NCI-H1694 (cell line): ENCODE measurements around the gene PAFAH1B2.
"Not testable (repeated sequence)": the region's sequence is repeated elsewhere in the genome, so short reads cannot be mapped to it uniquely, and the experiment has no call there.

Source experiments
- DNase-seq: peaks from one replicate; lab custom pipeline; 2025; lab: John Stamatoyannopoulos, UW

The PAFAH1B2 gene

DNA sequence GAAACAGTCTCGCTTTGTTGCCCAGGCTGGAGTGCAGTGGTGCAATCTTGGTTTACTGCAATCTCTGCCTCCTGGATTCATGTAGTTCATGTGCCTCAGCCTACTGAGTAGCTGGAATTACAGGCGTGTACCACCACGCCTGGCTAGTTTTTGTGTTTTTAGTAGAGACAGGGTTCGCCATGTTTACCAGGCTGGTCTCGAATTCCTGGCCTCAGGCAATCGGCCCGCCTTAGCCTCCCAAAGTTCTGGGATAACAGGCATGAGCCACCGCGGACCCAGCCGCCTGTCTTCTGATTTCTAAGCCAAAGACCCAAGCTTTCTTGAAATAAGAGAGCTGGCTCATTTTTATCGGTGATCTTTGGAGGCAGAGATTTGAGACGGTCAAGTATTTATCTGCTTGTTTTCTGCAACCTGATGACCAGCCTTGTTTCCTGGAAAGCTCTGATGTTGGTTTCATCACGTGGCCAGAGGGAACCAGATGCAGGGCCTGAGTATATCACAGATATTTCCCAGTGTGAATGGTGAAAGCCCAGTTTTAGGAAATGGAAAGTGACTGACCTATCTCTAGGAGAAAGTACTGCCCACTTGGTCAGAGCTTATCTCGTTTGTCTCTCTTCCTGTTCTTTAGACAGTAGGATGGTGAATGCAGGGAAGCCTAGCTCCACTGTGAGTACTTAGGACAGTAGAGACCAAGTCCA is 28.8 kb downstream of the PAFAH1B2 start:
- DNase-seq, result no peak

DNA sequence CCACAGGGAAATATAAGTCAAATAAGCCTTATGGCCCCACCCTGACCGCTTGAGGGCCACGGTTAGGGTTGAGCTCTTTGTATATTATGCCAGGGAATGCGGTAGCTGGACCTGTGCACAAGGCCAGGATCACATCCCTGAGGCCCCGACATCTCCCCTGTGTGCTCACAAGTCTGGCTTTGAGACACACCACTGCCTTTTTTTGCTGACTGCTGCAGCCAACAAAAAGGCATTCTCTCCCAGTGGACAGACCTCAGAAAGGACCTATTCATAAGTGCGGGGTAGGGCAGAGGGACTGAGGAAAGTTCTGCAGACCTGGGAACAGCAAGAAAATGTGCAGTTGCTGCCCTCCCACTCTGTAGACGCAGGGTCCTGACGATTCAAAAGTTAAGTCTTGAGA is 31.0 kb downstream of the PAFAH1B2 start:
- DNase-seq, result no peak

DNA sequence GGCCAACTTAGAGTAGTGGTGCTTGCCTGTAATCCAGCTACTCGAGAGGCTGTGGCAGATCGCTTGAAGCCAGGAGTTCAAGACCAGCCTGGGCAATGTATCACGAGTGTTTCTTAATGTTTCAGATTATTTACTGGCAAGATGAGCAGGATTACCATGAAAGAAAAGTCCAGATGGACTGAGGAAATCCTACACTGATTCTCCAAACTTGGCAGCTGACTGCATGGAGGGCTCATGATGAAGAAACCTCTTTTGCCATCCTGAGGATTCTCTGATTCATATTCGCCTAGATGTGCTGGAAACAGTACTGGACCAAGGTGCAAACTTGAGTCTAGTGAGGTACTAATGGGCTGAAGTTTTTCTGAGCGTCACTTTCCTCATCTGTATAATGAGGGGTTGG is 31.7 kb downstream of the PAFAH1B2 start:
- DNase-seq, result no peak

DNA sequence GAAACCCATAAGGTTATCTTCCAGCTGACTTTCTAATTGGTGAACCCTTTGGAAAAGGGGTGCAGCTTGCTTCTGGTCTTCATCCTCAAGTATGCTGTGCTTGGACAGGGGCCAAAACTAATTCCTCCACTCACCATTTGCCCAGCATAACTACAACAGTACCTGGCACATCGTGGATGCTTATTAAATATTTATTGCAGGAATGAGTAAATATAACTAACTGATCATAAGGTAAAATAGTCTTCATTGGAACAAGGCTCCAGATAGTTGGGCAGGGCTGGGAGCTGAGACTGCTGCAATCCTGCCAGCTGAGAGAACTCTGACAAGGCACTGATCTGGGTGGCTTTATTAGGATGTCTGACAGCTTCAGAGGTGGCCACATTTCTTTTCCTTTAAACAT is 32.1 kb downstream of the PAFAH1B2 start:
- no peak for DNase-seq

DNA sequence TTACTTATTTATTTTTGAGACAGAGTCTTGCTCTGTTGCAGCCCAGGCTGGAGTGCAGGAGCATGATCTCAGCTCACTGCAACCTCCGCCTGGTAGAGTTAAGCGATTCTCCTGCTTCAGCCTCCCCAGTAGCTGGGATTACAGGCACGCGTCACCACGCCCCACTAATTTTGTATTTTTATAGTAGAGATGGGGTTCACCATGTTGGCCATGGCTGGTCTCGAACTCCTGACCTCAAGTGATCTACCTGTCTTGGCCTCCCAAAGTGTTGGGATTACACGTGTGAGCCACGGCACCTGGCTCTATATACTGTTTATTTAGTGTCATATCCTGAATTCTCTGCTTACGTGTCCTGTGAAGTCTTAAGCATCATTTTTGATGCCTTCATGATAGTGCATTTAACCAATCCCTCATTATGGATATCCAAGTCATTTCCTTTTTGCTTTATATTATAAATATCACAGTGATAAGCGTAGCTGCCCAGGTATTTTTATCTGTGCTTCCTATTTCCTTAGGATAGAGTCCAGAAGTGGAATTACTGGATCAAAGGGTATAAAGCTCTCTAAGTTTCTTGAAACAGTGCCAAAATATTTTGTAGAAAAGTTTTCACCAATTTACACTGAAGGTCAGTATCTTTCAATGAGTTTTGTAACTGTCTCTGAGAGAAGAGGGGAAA is 33.6 kb downstream of the PAFAH1B2 start:
- no peak for DNase-seq

DNA sequence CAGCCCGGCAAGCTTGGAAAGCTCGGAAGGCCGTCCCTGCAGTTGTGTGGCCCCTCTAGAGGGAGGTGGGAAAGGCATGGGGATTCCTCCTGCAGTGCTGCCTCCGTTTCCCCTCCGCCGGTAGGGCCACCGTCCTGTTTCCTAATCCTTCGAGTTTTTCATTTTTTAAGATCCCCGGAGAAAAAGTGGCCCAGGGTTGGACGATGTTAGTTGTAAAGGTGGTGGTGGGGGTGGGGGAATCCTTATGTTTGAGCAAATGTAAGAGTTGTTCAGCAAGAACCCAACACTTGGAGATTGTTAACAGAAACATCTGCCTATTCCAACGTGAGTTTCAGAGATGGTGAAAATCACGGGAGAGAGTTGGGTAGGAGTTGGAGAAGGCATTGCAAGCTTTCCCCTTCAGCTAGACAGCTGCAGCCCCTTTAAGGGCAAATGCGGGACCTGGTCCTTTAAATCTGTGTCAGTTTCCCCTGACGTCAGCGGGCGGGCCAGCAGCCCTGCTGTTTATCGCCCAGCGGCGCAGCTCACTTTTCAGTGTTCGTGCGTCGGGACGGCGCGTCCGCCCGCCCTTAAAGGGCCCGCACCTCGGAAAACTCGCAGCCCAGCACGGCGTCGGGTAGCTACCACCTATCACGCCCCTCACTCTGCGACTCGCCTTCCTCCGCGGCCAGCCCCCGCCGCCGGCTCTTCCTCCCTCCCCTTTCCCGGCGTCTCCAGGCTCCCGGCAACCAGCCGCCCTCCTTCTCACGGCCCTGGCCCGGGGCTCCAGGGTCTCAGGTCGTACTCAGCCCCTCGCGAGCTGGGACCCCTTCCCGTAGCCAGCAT is 34.3 kb downstream of the PAFAH1B2 start, which contains the start of gene SIDT2:
TSS of gene SIDT2 (plus strand) at position 534 of the 825 bp plus-strand sequence. CDS start 521 bp downstream, outside the sequence.
- peak; percentile 54 for DNase-seq

DNA sequence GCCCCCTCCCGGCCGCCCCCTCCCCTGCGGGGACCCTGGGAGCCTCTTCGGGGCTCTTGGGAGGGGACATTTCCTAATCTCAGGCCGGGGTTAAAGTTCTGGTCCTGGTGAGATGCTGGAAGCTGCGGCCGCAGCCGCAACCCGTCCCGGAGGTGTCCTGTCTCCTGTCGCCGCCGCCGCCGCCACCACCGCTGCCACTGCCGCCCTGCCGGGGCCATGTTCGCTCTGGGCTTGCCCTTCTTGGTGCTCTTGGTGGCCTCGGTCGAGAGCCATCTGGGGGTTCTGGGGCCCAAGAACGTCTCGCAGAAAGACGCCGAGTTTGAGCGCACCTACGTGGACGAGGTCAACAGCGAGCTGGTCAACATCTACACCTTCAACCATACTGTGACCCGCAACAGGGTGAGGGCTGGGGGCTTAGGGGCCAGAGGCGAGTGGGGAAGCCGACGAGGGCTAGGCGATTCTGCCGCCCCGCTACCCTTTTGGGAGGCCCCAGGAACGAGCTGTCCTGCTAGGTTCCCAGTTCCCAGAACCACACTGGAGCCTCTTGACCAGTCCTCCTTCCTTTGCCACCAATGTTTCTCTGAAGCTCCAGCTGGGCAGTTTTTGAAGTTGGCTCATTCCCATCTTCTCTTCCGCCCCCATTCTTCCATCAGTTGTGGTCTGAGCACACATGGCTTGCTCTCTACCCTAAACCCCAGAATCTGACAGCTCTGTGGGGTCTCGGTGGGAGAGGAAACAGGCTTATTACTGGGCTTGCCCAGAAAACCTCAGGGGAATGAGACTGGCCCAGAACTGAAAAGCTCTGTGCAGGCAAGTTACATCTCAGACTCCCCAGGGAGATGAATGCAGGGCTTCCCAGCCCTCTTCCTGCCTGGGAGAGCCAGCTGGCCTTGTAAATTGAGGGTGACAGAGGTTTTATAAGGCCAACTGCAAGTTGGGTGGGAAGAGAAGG is 35.2 kb downstream of the PAFAH1B2 start:
- DNase-seq, result no peak

DNA sequence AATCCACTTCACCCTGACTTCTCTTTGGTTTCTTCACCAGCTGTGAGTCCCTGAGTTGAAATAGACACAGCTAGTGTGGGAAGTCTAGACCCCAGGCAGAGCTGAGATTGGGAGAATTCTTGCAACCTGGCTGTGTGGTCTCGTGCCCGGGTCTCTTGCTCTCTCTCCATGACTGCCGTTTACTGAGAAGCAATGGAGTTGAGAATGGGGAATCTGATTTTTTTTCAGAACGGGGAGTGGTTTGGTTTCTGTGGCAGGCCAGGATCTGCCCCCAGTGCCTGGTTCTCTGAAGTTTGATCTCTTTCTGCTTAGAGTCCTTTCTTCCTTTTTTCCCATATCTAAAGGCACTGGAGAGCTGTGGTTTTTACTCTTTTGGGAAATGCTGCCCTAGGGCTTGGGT is 35.9 kb downstream of the PAFAH1B2 start:
- DNase-seq, result no peak

DNA sequence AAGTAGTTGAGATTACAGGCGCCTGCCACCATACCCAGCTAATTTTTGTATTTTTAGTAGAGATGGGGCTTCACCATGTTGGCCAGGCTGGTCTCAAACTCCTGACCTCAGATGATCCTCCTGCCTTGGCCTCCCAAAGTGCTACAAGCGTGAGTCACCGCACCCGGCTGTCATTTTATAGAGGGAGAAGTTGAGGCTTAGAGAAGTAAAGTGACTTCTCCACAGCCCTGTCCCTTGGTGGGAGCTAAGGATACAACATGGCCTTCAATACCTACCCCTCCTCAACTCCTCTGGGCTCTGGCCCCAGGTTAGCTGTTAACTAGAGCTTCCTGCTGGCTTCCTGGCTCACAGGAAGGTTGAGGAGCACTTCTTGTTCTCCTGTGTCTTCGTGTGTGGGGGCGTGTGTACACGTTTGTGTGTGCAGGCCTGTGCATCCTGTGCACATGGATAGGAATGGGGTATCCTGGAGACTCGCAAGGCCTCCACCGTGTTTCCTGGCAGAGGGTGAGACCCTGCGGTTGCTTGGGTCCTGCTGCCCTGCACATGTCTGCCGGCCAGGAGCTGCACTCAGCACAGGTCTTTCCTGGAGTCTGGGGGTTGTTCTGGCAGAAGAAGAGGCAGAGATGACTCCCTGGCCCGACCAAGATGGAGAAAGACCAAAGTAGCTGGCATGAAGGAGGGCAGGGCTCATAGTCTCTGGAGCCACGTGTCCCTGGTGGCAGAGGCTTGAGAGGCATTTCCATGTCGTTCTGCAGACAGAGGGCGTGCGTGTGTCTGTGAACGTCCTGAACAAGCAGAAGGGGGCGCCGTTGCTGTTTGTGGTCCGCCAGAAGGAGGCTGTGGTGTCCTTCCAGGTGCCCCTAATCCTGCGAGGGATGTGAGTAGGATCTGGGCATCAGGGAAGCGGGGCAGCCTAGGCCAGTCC is 36.8 kb downstream of the PAFAH1B2 start:
- peak; percentile 24 for DNase-seq

DNA sequence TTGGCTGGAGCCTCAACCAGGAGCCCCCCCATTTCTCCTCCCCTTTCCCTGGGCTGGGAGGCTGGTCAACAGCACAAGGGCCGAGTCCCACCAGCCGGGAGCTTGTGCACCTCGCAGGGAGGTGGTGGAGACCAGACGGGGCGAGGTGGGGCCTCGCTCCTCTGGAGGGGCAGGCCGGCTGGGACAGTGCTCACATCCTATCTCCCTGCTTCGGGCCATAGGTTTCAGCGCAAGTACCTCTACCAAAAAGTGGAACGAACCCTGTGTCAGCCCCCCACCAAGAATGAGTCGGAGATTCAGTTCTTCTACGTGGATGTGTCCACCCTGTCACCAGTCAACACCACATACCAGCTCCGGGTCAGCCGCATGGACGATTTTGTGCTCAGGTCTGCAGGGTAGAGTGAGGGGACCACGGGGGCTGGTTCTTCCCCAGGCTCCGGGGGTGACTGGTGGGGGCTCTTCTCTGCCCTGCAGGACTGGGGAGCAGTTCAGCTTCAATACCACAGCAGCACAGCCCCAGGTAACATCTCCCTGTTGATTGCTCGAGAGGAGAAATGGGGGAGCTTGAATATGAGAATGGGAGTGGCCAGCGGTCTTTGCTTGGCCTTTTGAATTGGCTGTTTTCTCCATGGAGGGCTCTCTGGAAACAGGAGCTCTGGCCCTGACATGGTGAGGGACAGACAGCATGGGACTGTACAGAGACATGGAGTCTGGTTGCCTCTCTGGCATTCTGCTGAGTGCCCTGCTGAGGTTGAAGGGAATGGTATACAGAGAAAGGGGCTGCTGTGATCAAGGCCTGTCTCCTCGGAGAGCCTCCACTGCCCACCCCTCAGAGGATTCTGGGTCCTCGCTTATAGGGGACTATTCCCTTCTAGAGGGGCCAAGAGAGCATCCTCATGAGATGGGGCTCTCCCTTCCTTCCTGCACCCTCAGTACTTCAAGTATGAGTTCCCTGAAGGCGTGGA is 37.8 kb downstream of the PAFAH1B2 start:
- DNase-seq, result no peak

DNA sequence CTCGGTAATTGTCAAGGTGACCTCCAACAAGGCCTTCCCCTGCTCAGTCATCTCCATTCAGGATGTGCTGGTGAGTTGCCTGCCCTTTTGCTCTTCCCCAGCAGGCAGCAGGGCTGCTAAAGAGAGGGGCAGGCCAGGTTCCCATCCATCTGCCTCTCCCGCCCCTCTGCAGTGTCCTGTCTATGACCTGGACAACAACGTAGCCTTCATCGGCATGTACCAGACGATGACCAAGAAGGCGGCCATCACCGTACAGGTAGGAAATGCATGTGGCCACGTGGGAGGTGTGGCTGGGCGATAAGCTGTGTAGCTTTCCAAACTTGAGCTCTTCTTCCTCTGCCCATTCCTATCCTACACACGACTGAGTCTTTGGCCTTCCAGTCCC is 38.5 kb downstream of the PAFAH1B2 start:
- DNase-seq, result no peak

DNA sequence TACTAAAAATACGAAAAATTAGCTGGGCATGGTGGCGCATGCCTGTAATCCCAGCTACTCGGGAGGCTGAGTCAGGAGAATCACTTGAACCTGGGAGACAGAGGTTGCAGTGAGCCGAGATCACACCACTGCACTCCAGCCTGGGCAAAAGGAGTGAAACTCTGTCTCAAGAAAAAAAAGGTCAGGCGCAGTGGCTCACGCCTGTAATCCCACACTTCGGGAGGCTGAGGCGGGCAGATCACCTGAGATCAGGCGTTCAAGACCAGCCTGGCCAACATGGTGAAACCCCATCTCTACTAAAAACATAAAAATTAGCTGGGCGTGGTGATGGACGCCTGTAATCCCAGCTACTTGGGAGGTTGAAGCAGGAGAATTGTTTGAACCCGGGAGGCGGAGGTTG is 39.1 kb downstream of the PAFAH1B2 start:
- not testable (repeated sequence) for DNase-seq

DNA sequence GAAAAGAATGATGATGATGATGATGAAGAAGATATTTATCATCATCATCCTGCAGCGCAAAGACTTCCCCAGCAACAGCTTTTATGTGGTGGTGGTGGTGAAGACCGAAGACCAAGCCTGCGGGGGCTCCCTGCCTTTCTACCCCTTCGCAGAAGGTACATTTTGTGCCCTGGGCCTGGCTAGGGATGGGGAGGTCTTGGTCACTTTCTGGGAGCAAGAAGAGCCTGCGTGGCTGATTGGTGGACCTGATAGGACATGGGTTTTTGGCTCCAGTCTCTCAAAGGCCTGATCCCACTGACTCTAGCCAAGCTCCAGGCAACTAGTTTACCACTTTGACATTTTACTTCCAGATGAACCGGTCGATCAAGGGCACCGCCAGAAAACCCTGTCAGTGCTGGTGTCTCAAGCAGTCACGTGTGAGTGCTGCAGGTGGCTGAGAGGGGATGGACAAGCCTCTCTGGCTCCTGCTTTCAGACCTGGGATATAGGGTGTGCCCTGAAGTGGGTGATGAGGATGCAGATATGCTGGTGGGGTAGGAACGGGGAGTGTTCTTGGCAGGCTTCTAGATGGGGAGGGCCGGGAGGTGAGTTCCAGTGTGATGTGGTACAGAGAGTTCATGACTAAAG is 39.8 kb downstream of the PAFAH1B2 start:
- DNase-seq, result no peak

DNA sequence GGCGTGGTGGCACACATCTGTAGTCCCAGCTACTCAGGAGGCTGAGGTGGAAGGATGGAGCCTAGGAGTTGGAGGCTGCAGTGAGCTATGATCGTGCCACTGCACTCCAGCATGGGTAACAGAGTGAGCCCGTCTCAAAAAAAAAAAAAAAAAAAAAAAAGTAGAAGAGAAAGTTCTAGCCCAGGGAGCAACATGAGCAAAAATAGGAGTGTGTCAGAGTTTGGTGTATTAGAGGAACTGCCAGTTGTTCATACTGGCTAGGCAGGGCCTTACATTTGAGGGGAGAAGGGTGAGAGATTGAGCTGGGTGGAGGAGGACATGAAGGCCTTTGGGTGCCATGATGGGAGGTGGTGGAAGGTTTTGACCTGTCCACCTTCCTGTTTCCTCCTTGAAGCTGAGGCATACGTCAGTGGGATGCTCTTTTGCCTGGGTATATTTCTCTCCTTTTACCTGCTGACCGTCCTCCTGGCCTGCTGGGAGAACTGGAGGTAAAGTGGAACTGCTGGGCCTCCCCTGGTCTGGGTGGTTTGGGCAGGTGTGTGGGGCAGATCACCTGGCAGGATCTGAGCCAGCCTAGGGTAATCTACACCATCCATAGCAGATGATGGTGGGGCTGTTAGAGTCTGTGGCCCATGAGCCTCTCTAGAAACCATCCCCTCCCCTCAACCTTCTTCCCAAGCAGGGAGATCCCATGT is 41.8 kb downstream of the PAFAH1B2 start:
- no peak for DNase-seq

DNA sequence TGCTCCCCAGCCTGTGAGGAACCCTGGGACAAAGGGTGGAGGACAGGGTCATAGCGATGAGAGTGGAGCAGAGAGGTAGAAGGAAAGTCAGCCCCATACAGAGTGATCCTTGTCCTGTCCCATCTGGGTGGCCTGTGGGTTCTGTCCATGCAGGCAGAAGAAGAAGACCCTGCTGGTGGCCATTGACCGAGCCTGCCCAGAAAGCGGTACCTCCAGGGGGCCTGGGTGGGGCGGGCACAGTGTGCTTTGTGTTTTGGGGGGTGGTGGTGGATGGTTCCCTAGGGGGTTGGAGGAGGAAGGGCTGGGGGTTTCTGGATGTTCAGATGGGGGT is 42.3 kb downstream of the PAFAH1B2 start:
- DNase-seq, result no peak

DNA sequence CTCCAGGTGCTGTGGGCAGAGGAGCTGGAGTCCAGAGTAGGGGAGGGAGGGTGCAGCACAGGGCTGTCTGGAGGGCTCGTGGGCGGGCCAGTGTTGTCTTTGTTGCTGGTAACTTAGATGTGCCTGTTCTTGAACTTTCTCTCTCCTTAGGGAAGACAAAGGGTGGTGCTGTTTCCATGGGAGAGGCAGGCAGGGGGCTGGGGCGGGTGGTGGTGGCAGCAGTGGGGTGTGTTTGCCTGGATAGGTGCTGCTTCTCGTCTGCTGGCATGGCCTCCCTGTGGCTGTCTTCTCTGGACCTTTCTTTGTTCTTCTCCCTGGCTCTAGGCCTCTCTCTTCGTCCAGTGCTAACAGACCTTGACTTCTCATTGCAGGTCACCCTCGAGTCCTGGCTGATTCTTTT is 42.9 kb downstream of the PAFAH1B2 start:
- no peak for DNase-seq

DNA sequence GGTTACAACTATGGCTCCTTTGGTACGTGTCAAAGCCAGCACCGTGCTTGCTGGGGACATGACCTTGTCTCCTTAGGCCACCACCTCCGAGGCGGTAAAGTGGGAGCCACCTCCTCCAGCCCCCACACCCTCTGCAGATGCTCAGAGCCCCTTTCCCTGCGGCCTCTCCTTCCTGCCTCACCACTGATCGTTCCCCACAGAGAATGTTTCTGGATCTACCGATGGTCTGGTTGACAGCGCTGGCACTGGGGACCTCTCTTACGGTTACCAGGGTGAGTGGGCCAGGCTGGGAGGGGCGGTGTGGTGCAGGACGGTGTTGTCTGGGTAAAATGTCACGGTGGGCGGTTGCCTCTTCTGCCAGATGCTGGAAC is 43.3 kb downstream of the PAFAH1B2 start:
- DNase-seq, result no peak

DNA sequence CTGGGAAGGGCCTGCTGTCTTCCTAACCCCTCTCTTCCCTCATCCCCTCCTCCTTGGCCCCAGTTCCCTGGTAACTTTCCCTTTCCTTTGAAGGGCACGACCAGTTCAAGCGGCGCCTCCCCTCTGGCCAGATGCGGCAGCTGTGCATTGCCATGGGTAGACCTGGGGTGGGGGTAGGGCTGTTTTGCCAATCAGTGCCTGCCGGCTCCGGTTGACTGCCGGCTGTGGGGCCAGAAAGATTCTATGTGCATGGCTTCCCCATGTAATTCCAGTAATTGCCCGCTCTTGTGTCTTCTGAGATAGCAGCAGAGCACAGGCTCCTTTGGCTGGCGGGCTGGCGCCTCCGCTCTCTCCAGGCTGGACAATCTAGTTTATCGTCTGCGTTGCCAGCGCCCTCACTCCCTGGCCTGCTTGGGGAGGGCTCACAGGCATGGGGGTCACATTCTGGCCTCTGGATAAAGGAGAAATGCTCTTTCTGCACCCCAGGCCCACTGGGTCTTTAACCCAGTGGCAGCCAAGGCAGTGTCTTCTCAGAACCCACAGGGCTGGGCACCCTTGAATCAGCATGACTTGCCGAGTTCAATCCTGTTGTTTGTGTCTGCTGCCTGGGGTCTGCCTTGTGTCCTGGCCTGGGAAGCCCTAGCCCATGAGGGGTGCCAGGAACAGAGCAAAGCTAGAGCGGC is 43.9 kb downstream of the PAFAH1B2 start:
- no peak for DNase-seq
